NCI-H1105 treated with DMSO at 0.1 percent for 48 hours (cell line): ENCODE measurements around the gene MTCL1.

Experiments
- DNase-seq: peaks from one replicate; lab custom pipeline; 2025; lab: John Stamatoyannopoulos, UW

The MTCL1 gene

DNA sequence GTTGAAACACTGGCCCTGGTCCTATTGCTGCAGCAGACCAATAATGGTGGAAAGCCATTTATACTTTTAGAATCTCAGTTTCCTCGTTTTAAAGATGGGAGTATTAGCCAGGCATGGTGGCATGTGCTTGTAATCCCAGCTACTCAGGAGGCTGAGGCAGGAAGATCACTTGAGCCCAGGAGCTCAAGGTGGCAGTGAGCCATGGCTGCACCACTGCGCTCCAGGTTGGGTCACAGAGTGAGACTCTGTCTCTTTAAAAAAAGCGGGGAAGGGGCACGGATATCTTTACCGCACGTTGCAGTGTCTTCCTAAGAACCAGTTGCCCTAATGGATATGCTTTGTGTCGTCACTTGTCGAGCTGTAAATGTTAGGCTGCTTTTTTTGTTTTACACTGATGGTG is 8.3 kb downstream of the MTCL1 start:
- DNase-seq = no peak

DNA sequence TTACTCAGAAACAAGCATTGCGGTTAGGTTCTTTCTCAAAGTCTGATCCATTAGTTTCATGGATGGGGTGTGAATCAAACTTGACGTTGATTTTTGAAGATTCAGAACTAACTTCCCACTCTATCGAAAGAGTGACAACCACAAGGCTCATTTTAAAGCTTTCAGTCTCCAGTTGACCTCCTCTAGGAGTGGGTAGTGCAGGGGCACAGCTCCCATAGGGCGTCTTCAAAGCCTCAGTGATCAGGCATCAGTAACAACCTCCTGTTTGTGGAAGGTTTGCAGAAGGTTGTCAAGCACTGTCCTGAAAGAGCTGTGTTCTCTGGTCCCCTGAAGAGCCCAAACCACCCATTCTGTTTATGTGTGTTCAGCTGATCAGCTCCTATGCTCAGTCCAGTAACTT is 10.2 kb downstream of the MTCL1 start:
- no peak for DNase-seq

DNA sequence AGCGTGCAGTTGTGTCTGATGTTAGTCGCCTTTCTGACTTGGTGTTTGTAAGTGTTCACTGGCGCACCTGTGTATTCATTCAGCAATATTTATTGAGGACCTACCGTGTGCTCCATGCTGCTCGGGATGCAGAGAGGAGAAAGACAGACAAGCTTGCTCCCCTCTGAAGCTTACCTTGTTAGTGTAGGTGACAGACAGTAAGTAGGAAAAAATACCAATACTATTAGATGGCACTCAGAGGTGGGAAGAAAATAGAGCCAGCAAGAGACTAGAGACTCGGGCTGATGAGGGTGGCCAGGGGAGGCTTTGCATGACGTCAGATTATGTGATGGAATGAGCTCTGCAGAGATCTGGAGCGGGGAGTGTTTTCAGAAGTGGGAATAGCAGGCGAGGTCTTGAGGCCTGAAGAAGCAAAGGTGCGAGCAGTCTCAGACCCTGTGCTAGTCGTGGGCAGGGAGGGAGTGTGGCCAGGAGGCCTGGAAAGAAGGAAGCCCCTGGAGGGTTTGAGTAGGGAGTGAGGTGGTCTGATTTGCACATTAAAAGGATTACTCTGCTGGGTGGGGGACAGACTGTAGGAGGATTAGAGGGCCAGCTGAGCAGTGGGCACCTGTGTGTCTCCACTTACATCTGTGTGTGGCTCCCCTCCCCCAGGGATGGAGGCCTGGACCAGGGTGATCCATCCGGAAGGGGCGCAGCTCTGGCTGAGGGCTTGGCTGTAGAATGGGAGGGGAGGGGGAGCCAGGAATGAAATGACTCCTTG is 11.8 kb downstream of the MTCL1 start:
- DNase-seq = no peak

DNA sequence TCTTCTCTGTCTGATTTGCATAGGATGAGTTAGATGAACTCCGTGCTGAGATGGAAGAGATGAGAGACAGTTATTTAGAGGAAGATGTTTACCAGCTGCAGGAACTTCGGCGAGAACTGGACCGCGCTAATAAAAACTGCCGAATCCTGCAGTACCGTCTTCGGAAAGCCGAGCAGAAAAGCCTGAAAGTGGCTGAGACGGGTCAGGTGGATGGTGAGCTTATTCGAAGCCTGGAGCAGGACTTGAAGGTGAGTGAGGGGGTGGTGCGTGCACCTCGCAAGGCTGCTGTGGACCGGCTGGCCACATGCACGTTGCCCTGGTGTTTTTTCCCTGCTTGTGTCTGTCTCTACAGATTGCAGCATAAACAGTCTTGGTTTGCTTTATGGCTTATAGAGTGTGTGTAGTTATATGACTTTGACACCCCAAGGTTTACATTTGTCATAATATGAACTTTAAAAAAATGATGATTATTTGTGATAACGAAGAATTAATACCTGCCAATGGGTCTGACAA is 13.1 kb downstream of the MTCL1 start:
- DNase-seq = no peak

DNA sequence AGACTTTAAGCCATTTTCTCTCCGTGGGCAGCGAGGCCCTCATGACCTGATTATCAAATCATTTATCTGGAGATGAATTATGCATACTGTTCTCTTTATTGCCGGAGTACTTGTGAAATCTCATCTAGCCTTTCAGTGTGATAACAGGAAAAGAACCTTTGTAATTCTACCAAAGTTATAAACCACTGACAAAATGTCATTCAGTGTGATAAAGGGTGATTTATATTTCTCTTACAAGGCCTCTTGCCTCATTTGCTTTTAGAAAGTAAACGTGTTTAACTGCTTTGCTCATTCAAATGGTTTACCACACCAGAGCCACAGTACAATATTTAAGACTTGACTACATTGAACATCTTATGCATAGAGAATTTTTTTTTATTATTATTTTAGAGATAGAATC is 13.8 kb downstream of the MTCL1 start:
- no peak for DNase-seq

DNA sequence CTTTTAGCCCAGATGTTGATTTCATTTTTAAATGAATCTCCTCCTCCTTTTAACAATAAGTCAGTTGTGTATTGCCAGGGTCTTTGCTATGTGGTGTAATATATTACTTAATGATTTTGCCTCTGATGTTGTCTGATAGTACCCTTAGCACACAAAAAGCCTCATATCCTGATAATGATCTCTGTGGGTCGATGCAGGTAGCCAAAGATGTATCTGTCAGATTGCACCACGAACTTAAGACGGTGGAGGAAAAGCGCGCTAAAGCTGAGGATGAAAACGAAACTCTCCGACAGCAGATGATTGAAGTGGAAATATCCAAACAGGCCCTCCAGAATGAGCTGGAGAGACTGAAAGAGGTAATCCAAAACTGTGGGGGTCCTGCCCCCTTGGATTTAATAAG is 14.8 kb downstream of the MTCL1 start:
- no peak for DNase-seq

DNA sequence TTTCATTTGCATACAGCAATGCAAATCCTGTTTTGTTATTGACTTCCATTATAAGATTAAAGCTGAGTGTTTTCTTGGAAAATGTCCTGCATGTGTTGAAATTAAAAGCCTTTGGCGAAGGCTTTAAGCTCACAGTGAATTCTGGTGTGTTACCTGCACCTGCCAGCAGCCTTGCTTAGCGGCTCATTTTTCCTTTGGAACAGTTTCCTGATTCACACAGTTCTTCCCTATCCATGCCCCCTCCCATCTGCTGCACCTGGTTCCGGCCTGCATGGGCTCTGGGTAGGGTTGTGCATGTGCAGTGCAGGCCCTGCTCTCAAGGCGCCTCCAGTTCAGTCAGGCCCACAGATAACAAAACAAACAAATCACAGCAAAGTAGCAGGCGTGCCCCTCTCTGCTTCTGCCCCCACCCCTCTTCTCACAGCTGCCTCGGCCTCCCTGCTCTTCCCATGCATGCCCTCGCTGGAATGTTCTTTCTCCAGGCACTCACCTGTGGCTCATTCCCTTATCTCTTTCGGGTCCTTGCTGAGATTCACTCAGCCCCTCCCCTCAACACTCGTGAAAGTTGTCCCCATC is 15.8 kb downstream of the MTCL1 start:
- DNase-seq = no peak

DNA sequence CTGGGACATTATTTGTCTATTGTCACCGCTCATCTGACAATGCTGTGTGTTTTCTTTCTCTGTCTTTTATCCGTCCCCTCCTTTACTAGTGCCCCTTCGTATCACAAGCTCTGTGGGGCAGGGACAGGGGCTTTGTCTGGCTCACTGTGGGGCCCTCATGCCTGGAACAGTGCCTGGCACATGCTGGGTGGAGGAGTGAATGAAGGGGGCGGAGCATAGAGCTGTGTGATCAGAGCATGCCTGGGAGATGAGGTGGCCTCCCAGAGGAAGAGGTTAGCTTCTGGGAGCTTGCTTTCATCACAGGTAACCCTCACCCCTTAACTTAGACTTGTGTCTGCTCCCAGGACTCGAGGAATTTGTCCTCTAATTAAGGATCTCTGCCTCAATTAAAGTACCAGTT is 16.4 kb downstream of the MTCL1 start:
- DNase-seq = no peak

DNA sequence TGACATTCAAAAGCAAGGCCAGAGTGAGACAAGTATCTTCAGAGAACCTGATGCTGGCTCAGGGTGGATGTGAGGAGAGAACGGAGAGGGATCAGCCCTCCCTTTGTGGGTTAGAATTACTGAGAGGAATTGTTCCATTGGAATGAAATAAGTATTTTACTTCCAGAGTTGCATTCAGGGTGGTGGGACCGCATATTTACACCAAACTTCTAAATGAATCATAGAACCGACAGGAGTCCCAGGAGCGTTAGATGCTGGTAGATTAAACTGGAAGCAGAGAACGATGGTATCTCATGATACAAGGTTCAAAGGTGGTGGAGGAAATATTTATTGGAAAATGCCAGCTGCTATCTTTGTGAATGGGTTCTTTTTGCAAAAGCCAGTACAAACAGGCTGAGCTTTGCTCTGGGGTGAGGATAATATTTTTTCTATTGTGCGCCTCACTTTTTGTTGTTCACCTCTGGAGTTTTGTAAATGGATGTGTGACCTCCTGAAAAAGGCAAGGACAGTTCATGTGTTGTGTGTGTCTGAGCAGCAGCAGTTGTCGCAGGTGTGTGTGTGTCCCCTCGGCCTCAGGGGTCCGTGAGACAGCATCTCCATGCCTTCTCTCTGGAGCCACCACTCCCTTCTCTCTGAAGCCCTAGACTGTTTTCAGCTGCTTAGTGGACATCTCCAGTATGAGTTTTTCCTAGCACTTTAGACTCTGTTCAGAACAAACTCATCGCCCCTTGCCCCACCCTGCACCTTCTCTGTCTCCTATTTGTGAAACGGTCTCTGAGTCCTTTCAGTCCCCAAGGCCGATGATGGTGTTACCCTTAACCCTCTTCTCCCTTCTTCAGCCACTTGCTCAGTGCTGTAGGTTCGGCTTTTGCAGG is 17.8 kb downstream of the MTCL1 start:
- DNase-seq = no peak

DNA sequence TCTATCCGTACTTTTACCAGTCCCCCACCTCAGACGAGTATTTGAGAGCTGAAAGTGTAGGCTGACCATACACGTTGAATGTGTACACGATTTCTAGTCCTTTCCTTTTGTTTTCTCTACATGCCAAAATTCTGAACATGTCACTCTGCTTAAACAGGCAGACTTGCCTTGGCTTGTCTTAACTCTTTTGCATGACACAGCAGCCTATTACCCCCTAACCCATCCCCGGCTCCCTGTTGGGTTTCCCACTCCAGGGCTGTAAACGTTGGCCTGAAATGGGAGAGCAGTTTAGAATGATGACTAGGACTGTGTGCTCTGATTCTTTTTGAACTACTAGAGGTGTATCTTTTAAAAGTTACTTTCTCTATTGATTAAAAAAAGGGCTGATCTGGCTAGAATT is 19.1 kb downstream of the MTCL1 start:
- no peak for DNase-seq

DNA sequence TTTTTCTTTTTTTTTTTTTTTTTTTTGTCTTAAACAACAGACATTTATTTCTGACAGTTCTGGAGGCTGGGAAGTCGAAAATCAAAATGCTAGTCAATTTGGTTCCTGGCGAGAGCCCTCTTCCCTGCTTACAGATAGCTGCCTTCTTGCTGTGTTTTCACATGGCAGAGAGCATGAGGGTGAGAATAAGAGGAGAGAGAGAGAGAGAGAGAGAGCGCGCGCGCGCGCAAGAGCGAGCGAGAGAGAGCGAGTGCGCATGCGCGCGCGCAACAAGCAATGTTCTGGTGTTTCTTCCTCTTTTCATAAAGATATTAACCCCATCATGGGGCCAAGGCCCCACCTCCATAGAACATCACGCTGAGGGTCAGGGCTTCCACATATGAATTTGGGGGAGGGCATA is 20.9 kb downstream of the MTCL1 start:
- DNase-seq = no peak

DNA sequence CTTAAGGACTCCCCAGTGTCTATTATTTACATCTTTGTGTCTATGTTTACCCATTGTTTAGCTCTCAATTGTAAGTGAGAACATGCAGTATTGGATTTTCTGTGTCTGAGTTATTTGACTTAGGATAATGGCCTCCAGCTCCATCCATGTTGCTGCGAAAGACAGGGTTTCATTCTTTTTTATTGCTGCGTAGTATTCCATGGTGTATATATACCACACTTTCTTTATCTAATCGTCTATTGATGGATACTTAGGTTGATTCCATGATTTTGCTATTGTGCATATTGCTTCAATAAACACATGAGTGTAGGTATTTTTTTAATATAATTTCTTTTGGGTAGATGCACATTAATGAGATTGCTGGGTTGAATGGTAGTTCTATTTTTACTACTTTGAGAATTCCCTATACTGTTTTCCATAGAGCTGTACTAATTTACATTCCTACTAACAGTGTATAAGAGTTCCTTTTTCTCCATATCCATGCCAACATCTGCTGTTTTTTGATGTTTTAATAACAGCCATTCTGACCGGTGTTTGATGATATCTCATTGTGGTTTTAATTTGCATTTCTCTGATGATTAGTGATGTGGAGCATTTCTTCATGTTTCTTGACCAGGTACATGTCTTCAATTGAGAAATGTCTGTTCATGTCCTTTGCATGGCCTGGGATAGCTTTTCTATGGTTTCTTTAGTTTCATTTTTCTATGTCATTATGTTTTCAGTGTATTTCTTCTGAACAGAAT is 21.8 kb downstream of the MTCL1 start:
- no peak for DNase-seq

DNA sequence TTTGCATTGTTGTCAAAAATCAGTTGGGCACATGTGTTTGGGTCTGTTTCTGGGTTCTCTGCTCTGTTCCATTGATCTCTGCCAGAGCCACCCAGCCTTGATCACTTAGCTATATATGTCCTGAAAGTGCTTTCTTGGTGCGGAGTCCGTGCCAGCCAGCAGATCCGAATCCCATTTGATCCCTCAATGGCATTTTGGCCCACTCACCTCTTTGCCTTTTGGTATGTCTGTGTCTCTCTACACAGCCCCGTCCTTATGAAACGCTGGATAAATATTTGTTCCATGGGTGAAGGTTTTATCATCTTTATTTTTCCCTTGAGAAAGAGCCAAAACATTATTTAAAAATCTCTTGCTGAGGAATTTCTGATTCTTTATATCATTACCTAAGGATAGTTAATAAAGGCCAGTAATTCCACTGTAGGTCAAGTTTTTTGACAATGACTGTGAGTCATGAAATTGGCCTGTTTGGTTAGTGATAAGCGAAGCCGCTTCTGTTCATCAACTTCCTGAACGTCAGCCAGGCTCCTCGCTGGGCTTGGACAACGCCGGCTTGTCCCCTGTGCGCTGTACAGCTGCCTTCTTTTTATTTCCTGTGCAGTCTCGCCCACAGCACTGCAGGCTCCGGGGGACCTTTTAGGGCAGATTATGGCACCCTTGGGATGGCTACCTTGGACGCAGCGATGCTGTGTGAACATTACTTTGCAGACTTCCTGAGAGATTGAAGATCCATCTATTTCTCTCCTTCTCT is 24.9 kb downstream of the MTCL1 start:
- no peak for DNase-seq

DNA sequence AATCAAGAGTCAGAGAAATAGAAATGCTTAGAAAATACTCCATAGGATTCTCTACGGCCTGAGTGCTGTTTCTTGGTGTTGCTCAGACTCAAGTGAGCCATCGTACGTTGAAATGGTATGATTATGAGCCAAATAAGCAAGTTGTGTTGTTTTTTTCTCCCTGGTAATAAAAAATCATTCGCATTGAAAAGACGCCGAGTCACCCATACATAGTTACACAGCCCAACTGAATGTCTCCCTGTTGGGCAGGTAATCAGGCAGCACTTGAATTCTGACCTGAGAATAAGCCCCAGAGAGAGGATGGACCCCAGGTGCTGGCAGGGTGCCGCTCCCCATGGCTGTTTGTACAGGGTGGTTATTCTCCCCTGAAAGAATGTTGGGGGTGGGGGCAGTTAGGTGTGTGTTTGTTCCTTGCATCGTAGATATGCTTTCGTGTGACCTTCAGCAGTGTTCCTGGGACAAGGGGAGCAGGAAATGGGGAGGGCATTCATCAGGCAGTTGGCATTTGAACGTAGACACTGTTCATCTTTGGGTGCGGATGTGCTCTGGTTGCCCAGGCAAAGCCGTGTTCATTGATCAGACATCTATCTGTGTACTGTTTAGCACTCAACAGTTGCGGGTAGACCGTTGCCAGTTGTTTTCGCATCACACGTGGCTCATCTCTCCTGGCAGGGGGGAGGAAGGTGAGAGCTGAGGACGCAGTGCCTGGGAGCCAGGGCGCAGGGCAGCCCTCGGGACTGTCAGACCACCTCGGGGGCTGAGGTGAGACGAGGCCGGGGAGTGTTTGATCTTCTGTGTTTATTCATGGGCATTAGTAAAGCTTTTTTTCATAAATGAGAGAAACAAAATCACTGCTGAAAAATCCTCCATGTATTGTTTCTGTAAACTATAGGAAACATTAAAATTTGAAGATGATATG is 27.3 kb downstream of the MTCL1 start:
- no peak for DNase-seq

DNA sequence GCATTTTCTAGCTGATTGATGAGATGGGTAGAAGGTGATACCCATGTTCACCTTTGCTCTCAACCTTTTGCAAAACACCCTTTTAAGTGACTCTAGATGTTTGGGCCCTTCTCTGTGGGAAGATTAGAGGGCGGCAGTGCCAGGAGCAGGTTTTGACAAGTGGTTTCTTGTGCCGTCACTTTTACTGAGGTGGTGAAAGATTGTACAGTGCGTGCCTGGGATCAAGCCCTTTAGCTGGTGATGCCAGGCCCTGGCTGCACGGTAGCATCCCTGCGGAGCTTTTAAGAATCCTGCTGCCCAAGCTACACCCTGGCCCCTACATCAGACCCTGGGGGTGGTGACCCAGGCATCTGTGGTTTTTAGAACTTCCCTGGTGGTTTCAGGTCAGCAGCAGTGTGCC is 29.1 kb downstream of the MTCL1 start:
- no peak for DNase-seq

DNA sequence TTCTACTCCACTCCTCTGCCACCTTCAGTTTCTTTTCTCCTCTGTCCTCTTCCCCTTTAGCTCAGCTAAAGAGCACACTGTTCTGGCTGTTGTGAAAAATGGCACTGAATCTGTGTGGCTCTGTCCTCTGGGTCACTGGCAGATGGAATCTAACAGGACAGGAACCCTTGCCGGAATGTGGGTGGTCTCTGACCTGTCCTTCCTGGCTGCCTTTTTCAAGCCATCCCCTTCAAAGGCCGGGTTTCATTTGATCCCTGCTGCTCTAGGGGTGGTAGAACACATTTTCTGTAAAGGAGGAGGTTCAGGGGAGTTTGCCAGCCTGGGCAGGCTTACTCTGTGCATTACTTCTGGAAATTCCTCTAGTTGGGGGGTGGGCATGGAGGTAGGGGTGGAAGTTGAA is 29.9 kb downstream of the MTCL1 start:
- DNase-seq = no peak

DNA sequence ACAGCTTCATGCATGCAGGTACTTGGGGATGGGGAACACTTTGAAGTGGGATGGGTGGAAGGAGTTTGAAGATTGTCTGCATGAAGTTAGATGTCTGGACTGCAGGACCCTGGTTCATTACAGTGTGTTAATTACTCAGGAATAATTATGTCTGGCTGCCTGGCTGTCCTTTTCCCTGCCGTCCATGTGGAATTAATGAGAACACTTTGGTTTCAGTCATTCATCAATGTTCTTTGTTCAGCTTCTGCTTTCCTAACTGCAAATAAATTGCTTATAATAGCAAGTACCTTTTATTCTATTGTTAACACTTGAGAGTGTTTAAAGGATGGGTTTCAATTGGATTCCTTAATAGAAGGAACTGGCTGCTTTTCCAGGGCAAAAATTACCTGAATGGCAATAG is 35.8 kb downstream of the MTCL1 start:
- DNase-seq = peak; percentile 76

DNA sequence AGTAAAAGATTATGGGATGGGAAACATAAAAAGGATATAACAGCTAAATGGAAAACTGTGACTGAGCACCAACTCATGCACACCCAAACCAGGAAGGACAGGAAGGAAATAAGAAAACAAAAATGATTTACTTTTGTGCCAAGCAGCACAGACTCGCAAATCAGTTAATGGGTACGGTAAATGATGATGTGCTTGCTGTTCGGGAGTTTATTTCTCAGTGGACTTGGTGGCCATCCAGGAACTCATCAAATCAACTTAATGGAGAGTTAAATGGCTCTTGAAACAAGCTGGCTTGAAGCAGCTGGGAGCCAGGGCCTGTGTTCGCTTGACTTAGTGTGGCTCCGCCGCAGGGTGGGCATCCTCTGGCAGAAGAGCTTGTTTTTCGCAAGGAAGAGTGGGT is 36.2 kb downstream of the MTCL1 start:
- DNase-seq = peak; percentile 82

DNA sequence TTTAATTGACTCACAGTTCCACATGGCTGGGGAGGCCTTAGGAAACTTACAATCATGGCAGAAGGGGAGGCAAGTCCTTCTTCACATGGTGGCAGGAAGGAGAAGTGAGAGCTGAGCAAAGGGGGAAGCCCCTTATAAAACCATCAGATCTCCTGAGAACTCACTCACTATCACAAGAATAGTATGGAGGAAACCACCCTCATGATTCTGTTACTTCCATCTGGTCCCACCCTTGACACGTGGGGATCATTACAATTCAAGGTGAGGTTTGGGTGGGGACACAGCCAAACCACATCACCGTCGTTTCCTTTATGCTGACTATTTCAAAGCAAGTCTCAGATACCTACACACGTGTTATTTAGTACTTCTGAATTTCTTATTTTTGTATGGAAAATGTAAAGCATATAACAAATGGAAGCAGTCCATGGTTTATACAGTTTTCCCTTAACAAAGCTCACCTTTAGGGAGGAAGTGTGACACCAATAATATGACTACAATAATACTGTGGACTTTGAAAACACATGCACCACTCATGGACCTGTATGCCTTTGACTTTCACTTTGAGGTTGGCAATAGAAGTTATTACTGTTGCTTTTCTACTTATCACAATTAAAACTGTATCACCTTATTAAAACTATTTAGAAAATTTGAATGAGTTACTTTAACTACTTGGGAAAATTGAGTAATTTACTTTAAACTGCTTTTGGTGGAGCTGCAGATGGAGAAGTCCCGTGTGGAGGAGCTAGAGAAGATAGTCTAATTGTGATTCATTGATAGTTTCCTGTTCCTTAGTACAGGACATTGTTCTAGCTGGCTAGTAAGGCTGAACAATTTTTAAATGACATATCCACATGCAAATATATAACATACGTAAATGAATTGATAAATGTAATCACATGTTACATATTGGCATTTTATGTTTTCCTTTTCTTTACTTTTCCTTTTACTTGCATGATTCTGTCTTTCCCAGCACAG is 37.3 kb downstream of the MTCL1 start:
- DNase-seq = no peak
